ENCODE results near the gene TSKS.

Gene TSKS

DNA sequence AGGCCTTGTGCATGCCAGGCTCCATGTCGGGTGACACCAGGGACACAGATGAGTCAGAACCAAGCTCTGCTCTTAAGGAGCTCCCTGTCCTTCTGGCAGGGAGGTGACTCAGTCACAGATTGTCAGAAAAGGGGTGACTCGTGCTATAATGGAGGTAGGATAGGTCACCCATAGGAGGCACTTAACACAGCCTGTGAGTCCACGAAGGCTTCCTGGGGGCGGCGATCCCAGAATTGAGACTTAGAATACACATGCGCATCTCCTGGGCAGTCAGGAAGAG is 30.4 kb upstream of the TSKS start:
- no peak for DNase-seq (ENCODE audit: low read depth, low spot score)

- DNase-seq (ENCODE audit: low read depth, low spot score): no peak
Measured at GRCh38 chr19:49792829-49793560, 29.9 kb upstream of the TSKS start.

GRCh38 chr19:49791776-49792445 is 28.8 kb upstream of the TSKS start:
- DNase-seq (ENCODE audit: low read depth, low spot score): no peak

DNA sequence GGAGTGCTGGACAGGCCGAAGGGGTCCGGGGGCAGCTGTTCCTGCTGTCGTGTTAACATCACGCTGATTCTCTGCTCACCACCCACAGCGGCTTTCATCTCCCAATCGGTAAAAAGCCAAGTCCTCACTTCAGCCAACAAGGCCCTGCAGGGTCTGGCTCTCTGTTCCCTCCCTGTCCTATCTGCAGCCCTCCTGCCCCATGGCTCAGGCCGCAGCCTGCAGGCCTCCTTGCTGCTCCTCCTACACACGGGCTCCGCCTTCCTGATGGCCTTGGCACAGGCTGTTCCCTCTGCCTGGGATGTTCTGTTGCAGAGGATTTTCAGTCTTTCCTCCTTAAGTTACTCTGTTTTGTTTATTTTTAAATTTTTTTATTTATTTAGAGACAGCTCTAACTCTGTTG is 27.8 kb upstream of the TSKS start:
- no peak for DNase-seq (ENCODE audit: low read depth, low spot score)

DNA sequence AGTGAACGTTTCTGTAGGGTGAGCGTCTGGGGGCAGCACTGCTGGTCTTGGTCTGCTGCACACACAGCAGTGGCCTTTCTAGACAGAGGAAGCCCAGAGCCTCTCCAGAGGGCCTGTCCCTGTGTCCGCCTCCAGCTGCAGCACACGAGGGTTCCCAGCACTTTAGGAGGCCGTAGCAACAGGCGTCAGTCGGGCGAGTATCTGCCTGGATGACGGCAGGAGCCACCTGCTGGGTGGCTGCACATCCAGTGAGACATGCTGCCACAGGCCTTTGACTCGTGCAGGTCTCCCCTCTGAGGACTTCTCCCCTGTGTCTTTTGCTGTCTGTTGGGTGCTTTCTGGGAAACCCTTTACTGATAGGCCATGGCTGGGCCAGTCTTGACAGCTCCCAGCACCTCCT is 25.8 kb upstream of the TSKS start:
- no peak for DNase-seq (ENCODE audit: low read depth, low spot score)

GRCh38 chr19:49787746-49788145 is 24.6 kb upstream of the TSKS start:
- no peak for DNase-seq (ENCODE audit: low read depth, low spot score)

DNA sequence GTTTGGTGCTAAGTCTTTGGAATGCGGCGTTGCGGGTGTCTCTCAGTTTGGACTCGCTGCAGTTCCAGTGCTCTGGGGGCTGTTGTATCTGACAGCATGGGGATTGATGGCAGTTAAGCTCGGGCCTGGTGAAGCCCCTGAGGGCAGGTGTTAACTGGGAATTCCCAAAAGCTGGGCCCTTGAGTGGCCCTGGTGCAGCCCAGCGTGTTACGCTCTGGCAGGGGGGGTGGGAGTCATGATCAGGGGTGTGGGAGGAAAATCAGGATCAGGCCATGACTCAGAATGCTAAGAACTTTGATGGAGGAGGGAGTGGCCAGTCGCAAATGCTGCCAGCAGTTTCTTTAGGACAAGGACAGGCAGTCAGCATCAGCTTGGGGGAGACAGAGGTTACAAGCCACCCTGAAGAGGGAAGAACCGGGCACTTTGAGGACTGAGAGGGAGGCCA is 23.3 kb upstream of the TSKS start:
- no peak for DNase-seq (ENCODE audit: low read depth, low spot score)

GRCh38 chr19:49782515-49782914 is 19.4 kb upstream of the TSKS start:
- DNase-seq (ENCODE audit: low read depth, low spot score): no peak

DNA sequence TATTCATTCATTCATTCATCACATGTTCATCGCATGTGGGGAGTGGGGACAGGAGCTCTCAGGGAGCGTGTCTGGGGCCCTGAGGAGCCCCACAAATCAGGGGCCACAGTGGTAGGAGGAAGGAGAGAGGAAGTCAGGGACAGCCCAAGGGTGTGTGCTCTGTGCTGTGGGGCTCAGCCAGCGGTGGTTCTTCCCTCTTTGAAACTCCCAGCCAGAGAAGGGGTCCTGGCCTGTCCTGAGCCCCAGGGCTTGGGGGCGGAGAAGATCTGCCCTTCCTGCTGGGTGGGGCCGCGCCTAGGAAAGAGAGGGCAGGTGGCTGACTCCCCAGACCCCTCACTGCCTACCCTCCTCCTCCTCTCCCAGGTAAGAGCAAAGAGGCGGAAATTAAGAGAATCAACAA is 18.3 kb upstream of the TSKS start:
- DNase-seq (ENCODE audit: low read depth, low spot score): no peak

DNA sequence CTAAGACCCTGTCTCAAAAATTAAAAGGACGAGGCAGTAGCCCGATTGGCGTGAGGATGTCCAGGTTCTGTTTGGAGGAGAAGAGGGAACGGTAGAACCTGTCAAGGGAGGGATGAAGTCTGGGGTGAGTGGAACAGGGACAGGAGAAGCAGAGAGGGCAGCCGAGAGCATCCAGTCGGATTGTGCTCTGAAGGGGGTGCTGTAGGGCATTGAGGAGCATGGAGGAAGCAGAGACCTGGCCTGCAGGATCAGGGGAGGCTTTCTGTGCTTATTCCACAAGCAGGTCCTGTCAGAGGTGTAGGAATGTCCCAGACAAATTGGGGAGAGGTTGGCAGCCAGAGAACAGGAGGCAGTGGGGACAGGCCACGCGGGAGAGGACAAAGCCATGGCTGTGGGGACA is 17.8 kb upstream of the TSKS start:
- DNase-seq (ENCODE audit: low read depth, low spot score): no peak

GRCh38 chr19:49779731-49780555 is 16.8 kb upstream of the TSKS start:
- DNase-seq (ENCODE audit: low read depth, low spot score): no peak

DNA sequence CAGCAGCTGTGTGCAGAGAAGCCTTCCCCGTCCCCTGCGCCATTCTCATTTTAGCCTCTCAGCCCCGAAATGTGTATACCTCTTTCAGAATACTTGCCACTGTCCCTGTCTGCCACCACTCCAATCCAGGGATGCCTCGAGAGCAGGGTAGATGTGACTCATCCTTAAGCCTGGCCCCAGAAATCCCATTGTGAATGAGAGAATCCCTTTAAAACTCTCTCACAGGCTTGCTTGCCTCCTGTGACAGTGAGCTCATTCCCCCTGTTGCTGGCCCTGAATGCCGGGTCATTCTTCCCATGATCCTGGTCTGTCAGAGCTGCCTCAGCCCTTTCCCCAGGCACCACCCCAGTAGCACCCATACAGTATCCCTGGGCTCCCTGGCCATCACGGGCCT is 13.3 kb upstream of the TSKS start:
- DNase-seq (ENCODE audit: low read depth, low spot score): no peak

DNA sequence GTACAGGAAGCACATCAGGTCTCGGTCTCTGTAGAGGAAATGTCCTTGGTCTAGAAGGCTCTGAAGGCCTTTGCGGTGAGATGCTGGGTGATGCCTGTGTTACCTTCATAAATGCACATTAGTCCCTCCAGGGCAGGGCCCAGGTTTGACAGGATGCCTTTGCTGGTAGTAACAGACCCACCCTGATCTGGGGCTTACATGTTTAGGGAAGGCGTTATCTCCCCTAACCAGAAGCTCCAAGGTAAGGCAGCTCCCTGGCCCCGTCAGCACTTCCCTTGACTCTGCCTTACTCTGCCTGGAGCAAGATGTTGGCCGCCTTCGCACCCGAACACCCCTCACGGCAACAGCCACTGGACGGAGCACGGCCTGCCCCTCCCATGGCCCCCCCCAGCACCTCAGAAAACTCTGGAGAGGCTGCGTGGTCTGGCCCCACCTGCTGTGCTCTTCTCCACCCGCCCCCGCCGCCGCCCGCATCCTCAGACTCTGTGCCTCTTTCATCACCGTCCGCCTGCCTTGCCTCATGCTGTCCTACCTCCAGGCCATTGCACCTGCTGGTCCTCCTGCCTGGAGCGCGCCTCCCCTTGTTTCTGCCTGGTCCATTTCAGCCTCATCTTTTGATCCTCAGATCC is 12.8 kb upstream of the TSKS start:
- DNase-seq (ENCODE audit: low read depth, low spot score): no peak

DNA sequence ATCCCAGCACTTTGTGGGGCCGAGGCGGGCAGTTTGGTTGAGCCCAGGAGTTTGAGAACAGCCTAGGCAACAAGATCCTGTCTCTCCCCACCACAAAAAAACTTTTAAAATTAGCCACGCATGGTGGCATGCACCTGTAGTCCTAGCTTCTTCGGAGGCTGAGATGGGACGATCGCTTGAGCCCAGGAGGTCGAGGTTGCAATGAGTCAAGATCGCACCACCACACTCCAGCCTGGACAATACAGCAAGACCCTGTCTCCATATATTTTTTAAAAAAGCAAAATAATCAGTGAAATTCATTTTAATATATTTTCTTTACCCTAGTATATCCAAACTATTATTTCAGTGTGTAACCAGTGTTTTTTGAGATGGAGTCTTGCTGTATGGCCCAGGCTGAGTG is 11.9 kb upstream of the TSKS start:
- DNase-seq (ENCODE audit: low read depth, low spot score): no peak

DNA sequence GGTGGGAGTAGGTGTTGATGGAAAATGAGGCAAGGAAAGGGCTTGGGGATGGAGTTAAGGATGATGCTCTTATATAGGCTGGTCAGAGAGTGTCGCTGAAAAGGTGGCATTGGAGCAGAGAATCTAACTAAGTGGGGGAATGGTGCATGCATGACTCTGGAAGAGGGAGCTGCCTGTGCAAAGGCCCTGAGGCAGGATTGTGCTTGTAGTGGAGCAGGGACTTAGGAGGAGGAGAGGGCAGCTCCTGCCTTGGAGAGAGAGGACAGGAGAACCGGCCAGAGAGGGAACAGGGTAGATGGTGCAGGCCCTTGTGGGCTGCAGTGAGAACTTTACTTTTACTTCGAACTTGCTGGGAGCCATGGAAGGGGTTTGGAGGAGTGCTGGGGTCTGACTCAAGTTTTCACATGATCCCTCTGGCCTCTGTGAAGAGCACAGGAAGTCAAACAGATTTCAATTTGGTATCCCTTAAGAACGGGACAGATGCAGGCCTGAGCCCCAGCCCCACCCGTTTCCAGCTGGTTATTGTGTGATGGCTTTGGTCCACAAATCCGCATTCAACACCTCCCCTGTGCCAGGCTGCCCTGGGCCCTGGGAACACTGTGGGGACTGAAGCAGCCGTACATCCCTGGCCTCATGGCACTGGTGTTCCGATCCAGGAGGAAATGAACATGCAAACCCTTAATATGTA is 10.7 kb upstream of the TSKS start:
- DNase-seq (ENCODE audit: low read depth, low spot score): no peak

DNA sequence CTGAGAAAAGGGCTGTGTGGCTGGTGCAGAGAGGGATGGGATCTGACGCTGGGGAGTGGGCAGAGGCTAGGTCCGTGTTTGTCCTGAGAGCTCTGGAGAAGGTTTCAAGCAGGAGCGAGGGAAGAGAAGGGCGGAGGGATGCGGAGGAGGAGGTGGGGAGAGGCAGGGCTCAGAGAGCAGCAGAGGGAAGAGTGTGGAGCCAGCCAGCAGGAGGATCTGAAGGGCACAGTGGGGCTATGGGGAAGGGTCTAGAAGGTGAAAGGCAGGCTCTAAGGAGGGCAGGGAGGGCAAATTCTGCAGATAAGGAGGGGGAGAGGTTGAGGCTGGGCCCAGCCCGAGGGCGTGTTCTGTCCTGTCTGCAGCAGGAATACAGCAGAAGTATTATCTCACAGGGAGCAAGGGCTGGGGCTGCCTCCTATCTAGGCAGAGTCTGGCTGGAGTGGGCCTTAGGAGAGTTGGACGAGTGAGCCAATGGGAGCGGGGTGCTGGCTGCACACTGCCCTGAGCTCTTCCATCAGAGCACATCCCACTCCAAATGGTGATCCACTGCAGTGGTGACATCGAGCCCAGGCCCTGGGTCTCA is 9.8 kb upstream of the TSKS start:
- DNase-seq (ENCODE audit: low read depth, low spot score): no peak

DNA sequence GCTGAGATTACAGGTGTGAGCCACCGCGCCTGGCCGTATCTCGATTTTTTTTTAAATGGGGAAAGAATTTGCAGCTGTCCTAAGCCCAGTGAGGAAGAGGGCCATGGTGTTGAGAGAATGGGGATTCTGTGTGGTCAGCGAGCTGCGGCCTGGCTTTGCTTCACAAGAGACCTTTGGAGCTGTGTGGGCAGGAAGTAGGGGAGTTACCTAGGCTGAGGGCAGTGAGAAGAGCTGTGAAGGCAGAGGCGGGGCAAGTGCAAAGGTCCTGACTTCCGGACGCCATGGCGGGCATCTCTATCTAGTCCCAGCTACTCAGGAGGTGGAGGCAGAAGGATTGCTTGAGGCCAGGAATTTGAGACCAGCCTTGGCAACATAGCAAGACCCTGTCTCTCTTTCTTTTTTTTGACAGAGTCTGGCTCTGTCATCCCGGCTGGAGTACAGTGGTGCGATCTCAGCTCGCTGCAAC is 8.6 kb upstream of the TSKS start:
- DNase-seq (ENCODE audit: low read depth, low spot score): no peak

DNA sequence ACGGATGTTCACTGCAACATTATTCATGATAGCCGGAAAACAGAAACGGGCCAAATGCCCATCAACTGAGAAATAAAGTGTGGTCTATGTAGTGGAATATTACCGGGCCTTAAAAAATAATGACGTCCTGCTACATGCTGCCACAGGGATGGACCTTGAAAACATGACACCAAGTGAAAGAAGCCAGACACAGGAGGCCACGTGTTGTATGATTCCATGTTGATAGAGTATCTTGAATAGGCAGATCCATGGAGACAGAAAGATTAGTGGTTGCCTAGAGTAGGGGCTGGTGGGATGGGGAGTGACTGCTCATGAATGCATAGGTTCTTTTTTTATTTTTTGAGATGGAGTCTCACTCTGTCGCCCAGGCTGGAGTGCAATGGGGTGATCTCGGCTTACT is 7.4 kb upstream of the TSKS start:
- no peak for DNase-seq (ENCODE audit: low read depth, low spot score)

GRCh38 chr19:49767967-49768581 is 5.0 kb upstream of the TSKS start:
- DNase-seq (ENCODE audit: low read depth, low spot score): no peak

- DNase-seq (ENCODE audit: low read depth, low spot score): no peak
Measured at GRCh38 chr19:49767381-49767780, 4.3 kb upstream of the TSKS start.

DNA sequence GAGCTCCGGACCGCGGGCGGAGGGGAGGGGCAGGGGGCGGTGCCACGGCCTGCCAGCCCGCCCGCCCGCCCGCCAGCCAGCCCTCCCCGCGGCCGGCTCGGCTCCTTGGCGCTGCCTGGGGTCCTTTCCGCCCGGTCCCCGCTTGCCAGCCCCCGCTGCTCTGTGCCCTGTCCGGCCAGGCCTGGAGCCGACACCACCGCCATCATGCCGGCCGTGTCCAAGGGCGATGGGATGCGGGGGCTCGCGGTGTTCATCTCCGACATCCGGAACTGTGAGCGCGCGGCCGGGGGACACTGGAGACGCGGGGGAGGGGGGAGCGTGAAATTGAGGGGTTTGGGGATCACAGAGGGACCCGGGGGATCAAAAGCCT is 3.8 kb upstream of the TSKS start, which contains the start of gene AP2A1:
Gene AP2A1 (plus strand): TSS at position 72 of the 370 bp plus-strand sequence. CDS start 133 bp downstream, at position 205.
- no peak for DNase-seq (ENCODE audit: low read depth, low spot score)

All from smooth muscle cell of the brain vasculature (primary cell).